AG08396 (cell line): ENCODE measurements around the gene PXDN.

ENCODE experiments used
- DNase-seq: peaks from one replicate; pipeline ENCODE4 v3.0.0; 2012; ENCODE audit warnings: low spot score, mixed read lengths

Gene PXDN

GRCh38 chr2:1594373-1595171, 149.7 kb downstream of the PXDN start:
- DNase-seq: no peak

- DNase-seq: no peak
Observed at GRCh38 chr2:1594123-1594372, 150.3 kb downstream of the PXDN start.

GRCh38 chr2:1593371-1594122, 150.8 kb downstream of the PXDN start:
- peak; percentile 82 for DNase-seq

DNA sequence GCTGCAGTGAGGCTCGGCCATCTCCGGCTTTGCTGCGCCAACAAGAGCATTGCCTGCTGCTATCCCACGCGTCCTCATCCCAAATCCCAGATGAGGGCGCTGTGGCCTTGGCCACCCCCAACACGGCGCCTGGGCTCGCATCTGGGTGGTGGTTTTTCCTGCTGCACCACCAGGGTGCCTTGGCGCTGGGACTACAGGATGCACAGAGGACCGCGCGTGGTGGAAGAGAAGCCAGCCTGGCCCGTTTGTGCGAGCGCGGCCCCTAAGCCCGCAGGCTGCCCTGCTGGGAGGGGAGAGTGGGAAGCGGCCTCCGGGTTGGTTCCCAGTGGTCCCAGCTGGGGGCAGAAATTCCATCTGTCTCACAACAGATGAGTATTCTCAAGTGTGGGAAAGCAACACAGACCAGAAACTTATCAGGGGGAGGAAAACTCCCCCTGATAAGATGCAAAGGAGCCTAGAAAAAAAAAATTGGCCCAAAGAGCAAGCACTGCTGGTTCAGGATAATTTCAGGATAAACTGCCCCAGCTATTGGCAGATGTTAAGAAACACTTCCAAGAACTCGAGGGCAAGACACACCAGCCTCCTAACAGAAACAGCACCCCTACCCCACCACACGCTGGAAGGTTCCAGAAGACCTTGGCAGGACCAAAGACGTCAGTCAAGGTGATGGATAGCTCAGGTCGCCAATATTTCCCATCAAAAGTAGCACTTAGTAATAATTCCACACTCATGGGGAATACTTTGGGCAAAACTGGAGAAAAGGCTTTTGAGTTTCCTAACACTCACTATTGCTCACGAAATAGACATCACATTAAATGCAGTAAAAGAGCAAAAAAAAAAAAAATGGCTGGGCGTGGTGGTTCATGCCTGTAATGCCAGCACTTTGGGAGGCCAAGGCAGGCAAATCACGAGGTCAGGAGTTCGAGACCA, 152.1 kb downstream of the PXDN start:
- DNase-seq: peak; percentile 80

DNA sequence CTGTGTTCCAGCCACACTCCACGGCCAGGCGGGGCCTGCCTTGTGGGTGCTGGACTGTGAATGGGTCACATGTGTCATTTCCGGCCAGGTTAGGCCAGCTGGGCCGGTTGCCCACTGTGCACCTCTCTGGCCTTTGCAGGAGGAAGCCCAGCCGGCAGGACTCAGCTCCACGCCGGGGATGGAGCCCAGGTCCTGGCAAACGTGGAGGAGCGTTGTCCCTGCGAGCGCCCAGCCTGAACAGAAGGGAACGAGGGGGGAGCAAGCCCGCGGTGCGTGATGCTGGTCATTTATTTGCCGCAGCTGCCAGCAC, 152.9 kb downstream of the PXDN start:
- DNase-seq: no peak

DNA sequence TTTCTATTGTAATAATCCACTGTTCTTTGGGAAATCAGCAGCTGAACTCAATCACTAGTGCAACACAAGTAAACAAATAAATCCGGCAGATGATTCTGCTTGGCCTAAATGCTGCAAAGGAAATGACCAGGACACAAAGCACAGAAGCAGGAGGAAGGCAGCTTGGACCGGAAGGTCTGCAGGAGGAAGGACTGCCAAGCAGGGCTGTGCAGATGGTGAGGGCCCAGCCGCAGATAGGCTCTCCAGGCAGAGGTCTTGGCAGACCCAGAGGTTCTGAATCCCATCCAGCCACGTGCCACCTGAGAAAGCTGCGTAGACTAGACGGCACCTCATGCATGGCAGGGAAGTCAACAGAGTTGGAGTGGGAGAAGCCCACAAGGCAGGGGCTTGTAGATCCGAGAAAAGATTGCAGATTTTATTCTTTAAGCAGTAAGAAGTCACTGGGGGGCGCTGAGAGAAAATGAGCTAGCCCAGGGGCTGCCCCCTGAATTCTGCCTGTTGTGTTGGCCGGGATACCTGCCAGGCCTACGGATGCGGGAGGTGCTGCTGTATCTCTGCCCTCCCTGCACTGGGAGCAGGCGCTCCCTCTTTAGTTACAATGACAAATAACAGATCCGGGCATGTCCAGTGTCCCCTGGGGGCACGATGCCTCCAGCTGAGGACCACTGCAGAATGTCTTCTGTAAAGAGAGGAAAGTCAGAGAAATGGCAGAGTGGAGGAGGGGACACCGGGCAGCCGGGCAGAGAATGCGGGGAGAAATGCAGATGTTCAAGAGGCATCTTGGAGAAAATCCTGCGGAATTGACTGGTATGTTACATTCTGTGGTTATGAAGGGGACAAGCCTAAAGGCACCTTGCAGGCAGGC, 153.5 kb downstream of the PXDN start:
- no peak for DNase-seq

DNA sequence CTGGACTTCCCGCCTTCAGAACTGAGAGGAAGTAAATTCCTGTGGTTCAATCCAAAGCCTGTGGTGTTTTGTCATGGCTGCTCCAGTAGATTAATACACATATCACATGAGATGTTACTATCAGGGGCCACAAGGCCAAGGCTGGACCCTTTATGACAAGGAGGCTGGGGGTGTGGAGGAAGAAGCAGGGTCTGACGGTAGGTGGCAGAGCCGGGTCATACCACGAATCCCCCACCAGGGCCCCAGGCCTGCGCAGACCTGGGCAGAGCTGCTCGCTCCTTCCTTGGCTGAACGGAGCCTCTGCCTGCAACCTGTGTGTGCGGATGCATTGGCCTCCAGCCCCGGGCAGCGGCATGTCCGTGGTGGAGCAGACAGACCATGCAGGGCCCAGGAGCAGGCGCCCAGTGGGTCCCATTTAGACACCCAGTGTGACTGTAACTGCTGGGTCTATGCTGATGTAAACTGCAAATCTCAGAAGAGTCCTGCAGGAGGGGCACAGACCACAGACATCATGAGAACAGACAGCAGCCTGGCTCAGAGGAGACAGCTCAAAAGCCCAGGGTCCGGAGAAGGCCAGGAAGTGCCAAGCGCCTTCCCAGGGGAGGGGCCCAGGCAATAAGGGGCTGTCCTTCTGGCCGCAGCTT, 155.2 kb downstream of the PXDN start:
- DNase-seq: no peak

DNA sequence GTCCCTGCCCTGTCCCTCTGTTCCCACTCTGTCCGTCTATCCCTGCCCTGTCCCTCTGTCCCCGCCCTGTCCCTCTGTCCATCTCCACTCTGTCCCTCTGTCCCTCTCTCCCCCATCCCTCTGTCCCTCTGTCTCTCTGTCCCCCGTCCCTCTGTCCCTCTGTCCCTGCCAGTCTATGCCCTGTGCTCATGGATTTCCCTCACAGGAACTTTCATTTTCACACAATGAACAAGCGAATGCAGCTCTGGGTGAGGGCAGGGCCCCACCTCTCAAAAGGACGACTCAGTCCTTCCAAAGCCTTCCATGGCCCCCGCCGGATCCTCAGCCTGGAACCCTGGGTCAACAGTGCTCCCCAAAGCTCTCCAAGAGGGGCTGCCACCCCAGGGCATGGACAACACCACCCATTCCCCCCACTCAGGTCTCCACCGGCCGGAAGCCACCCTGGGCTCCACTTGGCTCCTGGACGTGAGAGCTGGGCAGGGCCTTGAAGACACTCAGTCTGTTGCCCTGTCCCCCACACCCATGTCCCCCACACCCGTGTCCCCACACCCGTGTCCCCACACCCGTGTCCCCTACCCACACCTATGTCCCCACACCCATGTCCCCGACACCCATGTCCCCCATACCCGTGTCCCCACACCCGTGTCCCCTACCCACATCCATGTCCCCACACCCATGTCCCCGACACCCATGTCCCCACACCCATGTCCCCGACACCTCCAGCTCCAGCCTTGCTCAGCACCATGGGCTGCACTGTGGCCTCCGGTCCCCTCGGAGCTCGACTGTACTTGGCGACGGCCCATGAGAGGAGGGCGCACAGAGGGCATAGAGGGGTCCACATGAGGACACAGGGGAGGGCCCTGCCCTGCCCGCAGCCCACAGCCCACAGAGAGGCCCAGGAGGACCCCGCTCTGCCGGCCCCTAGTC, 156.0 kb downstream of the PXDN start:
- DNase-seq: no peak

DNA sequence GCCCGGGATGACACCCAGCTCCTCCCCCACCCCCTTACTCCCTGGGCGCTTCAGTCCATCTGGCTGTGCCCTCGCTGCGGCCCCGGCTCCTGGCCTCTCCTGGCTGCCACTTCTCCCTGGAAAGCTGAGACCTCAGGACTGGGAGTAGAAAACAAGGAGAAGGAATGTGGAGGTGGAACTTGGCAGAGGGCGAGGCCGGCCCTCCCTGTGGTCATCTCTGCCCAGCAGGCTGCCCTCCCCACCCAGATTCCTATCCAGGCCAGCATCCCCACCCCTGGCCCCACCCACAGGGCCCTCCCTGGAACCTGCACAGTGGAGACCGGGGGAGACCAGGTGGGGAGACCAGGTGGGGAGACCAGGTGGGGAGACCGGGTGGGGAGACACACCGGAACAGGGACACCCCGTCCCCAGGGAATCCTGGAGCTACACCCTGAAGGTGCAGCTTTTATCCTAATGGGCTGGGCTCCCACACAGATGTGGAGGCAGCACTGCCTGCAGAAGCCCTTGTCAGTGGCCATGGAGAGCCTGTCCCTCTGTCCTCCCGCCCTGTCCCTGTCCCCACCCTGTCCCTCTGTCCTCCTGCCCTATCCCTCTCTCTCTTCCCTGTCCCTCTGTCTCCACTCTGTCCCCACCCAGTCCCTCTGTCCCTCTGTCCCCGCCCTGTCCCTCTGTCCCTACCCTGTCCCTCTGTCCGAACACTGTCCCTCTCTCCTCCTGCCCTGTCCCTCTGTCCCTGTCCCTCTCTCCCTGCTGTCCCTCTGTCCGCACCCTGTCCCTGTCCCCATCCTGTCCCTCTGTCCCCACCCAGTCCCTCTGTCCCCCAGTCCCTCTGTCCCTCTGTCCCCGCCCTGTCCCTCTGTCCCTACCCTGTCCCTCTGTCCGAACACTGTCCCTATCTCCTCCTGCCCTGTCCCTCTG, 157.1 kb downstream of the PXDN start:
- DNase-seq: no peak

DNA sequence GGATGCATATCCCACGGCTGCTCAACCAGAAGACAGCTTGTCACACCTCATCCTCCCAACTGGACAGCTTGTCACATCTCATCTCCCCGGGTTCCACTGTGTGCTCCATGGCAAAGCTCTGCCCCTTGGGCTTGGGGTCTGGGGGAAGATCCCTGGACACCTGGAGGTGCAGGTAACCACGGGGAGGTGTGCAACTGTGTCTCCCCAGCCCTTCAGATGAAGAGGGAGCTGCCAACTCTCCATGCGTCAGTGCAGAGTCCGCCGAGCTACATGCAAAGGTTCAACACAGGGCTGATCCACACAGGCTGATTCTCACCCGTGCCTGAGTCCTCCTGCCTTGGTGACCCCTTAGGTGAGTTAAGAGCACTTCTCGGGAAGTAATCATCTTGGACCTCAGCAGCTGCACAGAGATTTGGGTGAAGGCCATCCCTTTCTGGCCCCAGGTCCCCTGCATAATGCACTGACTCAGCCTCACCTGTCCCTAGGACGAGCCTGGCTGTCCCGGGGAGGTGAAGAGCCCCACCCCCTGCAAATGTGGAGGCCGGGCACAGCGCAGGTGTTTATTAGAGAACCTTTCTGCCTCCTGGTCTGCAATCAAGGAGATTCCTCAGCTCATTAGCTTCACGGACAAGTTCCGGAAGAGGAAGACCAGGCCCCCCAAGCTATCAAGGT, 157.9 kb downstream of the PXDN start:
- no peak for DNase-seq

DNA sequence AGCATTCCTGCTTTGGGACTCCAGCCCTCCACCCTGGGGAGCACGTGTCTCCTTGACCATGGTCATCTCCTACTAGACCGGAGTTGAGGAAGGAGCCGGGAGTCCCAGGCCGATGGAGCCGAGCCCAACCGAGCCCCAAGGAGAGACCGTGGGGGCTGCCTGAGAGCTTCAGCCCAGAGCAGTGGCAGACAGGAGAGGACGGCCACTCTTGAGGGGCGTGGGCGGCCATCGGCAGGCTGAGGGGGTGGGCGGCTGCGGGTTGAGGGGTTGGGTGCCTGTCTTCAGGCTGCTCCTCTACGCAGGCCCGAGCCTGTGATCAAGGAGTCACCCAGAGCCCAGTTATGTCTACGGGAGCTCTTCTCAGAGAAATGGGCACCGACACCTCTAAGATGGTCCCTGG, 158.7 kb downstream of the PXDN start:
- DNase-seq: no peak

DNA sequence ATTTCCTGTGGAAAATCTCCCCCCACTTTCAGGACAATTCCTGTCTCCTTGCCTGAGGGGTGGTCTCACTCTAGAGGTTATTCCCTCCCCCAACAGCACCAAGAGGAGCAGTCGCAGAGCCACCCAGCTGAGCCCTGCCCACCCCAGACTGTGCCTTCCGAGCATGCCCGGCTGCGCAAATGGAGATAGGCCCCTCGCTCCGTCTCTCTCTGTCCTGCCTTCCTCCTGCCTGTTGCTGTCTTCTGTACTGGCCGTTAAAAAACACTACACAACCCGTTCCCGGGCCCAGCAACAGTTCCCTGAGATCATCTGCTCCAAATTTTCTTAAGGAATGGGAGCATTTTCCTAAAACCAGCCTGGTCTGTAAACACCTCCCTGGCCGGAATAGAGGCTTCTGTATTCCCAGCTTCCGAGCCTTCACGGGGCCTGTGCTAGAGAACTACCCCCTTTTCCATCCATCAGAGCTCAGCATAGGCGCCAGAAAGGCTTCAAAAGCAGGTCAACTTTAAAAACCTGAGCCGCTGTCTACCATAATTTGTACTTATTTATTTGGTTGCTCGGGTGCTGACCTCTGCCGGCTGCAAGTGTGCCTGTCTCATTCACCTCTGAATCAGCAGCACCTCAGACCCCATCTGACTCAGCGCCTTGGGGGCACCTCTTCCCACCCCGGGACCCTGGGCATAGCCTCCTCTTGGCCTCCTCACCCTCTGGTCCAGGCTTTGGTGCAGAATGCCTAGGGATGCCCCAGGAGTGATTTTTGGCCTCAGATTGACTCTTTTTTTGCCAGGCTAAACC, 159.4 kb downstream of the PXDN start:
- DNase-seq: no peak

GRCh38 chr2:1584051-1584531, 160.2 kb downstream of the PXDN start:
- no peak for DNase-seq

- no peak for DNase-seq
Observed at GRCh38 chr2:1582891-1583341, 161.4 kb downstream of the PXDN start.

GRCh38 chr2:1581965-1582625, 162.2 kb downstream of the PXDN start:
- DNase-seq: no peak
